GM12878 (cell line): Measurements from ENCODE around the gene MEIKIN. TPM values are rescaled to one million over a fixed set of nuclear protein-coding genes. Genes with fewer than 3 reads are reported as not detected.

ENCODE experiments used
- MXI1 ChIP-seq: fragments of 150-350 bp; IDR thresholded peaks from 2 replicates; pipeline ENCODE4 v1.6.1; 2011; ENCODE audit warnings: low read depth, mild to moderate bottlenecking, inconsistent platforms, low read length, improper control_type of control experiment
- RAD21 ChIP-seq: IDR thresholded peaks from 2 replicates; pipeline ENCODE4 v1.6.1; 2011; ENCODE audit warnings: mild to moderate bottlenecking, low read depth, low read length, moderate library complexity; ENCODE audit not compliant: insufficient read depth
- RFX5 ChIP-seq: IDR thresholded peaks from 2 replicates; pipeline ENCODE4 v1.6.1; 2011; ENCODE audit warnings: low read depth, low read length, improper control_type of control experiment
- SREBF1 ChIP-seq: IDR thresholded peaks from 2 replicates; pipeline ENCODE4 v1.6.1; 2012; ENCODE audit warnings: mild to moderate bottlenecking, low read length
- ZNF24 ChIP-seq: fragments of 450-650 bp; IDR thresholded peaks from 2 replicates; pipeline ENCODE4 v1.6.1; 2017; ENCODE audit warnings: antibody characterized with exemption, mild to moderate bottlenecking
- ZNF274 ChIP-seq: IDR thresholded peaks from one replicate; pipeline ENCODE4 v1.8.0; 2011; ENCODE audit not compliant: insufficient read length, insufficient read depth
- polyA plus RNA-seq, 11 experiments: library from polyadenylated mRNA; depleted of rRNA in 4 of 11; unstranded in 6 of 11; stranded (reverse) in 5 of 11; fragments of >200 nt; fragmentation: Nextera tagmentation in 4 of 11; fragmentation: Illumina TruSeq in 1 of 11; extraction: Ambion mirVana in 4 of 11; extraction: Trizol in 1 of 11; gene quantifications; 1 replicate in 1 of 11; 2 replicates in 10 of 11; pipeline versions ENCODE4 v1.2.1 to v1.2.3, GENCODE V29; 2011 to 2016; ENCODE audit warnings: inconsistent platforms in 2 of 11, missing spikeins in 2 of 11, low read depth in 1 of 11
- total RNA-seq, 4 experiments: library from RNA; depleted of rRNA in 3 of 4; stranded (reverse); fragments of >200 nt in 3 of 4; fragmentation: Illumina TruSeq in 1 of 4; extraction: Trizol in 1 of 4; gene quantifications; 2 replicates each; pipeline versions ENCODE4 v1.2.1 to v1.2.3, GENCODE V29; 2013 to 2021
- TF ChIP-seq, protein P1 (sequence below): fragments of 450-650 bp; IDR thresholded peaks from 2 replicates; pipeline ENCODE4 v1.6.1; 2018; ENCODE audit warnings: mild to moderate bottlenecking, low read depth, moderate library complexity; ENCODE audit not compliant: partially characterized antibody
- TF ChIP-seq, protein P2 (sequence below): IDR thresholded peaks from 2 replicates; pipeline ENCODE4 v1.6.1; 2012; ENCODE audit warnings: improper control_type of control experiment, low read depth, low read length; ENCODE audit not compliant: insufficient replicate concordance
- TF ChIP-seq, protein P3 (sequence below): fragments of 450-650 bp; formaldehyde crosslinking; IDR thresholded peaks from 2 replicates; pipeline ENCODE4 v1.4.0; 2022; ENCODE audit warnings: mild to moderate bottlenecking, moderate library complexity
- TF ChIP-seq, protein P4 (sequence below): fragments of 450-650 bp; IDR thresholded peaks from 2 replicates; pipeline ENCODE4 v1.6.1; 2017; ENCODE audit warnings: antibody characterized with exemption, mild to moderate bottlenecking, moderate library complexity
- TF ChIP-seq, protein P5 (sequence below), 3 experiments: IDR thresholded peaks in 2 of 3; conservative IDR thresholded peaks in 1 of 3; 2 replicates each; pipeline ENCODE4 v1.5.1; 2011; ENCODE audit warnings: low read depth in 3 of 3, low read length in 3 of 3, mild to moderate bottlenecking in 3 of 3, control low read depth in 2 of 3, moderate library complexity in 2 of 3, inconsistent platforms in 1 of 3, mixed read lengths in 1 of 3; ENCODE audit not compliant: control insufficient read depth in 2 of 3, insufficient read depth in 1 of 3; ENCODE audit errors: extremely low read depth in 1 of 3

Gene MEIKIN
- total and polyA plus RNA-seq, 10 of the 15 experiments (the other 5 are each of a cell fraction or from before 2014, with no cell fraction given), result not detected

DNA sequence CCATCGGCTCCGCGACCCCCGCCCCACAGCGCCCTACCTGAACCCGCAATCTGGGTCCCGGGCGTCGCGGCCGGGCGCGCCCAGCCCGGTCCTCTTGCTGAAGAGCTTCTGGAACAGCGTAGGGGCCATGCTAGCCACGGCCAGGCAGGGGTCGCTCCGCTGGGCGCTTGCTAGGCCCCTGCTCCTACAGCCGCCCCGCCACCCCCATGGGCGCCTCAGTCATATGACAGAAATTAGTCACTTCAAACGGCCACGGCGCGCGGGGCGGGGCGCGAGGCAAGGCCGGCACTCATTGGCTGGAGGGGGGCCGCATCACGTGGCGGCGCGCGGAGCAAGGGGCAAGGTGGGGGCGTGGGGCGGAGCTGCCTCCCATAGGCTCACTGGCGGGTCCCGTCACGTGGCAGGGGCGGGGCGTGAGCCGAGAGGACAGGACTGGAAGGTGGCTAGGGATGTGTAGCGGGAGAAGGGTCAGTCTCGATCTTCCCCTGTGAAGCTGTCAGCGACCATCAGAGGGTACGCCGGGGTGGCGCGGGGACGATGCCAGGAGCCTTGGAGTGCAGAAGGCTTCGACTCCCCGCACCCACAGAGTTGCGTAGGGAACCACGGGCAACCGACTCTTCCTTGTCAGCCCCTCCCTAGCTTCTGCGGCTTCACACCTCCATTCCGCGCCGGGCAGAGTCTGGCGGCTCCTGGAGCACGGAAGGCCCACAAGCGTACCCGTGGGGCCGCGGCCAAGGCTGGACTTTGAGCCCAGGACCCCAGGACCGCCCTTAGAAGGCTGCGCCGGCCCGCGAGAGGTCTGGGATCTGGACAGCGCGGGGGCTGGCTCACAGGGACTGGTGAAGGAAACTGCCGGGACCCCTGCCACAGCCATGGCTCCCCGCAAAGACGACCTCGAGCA is 148.4 kb downstream of the MEIKIN start, which contains the start of gene FNIP1 (continued):
- TF ChIP-seq, protein P1, sequence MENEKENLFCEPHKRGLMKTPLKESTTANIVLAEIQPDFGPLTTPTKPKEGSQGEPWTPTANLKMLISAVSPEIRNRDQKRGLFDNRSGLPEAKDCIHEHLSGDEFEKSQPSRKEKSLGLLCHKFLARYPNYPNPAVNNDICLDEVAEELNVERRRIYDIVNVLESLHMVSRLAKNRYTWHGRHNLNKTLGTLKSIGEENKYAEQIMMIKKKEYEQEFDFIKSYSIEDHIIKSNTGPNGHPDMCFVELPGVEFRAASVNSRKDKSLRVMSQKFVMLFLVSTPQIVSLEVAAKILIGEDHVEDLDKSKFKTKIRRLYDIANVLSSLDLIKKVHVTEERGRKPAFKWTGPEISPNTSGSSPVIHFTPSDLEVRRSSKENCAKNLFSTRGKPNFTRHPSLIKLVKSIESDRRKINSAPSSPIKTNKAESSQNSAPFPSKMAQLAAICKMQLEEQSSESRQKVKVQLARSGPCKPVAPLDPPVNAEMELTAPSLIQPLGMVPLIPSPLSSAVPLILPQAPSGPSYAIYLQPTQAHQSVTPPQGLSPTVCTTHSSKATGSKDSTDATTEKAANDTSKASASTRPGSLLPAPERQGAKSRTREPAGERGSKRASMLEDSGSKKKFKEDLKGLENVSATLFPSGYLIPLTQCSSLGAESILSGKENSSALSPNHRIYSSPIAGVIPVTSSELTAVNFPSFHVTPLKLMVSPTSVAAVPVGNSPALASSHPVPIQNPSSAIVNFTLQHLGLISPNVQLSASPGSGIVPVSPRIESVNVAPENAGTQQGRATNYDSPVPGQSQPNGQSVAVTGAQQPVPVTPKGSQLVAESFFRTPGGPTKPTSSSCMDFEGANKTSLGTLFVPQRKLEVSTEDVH, result no peak
- TF ChIP-seq, protein P2, sequence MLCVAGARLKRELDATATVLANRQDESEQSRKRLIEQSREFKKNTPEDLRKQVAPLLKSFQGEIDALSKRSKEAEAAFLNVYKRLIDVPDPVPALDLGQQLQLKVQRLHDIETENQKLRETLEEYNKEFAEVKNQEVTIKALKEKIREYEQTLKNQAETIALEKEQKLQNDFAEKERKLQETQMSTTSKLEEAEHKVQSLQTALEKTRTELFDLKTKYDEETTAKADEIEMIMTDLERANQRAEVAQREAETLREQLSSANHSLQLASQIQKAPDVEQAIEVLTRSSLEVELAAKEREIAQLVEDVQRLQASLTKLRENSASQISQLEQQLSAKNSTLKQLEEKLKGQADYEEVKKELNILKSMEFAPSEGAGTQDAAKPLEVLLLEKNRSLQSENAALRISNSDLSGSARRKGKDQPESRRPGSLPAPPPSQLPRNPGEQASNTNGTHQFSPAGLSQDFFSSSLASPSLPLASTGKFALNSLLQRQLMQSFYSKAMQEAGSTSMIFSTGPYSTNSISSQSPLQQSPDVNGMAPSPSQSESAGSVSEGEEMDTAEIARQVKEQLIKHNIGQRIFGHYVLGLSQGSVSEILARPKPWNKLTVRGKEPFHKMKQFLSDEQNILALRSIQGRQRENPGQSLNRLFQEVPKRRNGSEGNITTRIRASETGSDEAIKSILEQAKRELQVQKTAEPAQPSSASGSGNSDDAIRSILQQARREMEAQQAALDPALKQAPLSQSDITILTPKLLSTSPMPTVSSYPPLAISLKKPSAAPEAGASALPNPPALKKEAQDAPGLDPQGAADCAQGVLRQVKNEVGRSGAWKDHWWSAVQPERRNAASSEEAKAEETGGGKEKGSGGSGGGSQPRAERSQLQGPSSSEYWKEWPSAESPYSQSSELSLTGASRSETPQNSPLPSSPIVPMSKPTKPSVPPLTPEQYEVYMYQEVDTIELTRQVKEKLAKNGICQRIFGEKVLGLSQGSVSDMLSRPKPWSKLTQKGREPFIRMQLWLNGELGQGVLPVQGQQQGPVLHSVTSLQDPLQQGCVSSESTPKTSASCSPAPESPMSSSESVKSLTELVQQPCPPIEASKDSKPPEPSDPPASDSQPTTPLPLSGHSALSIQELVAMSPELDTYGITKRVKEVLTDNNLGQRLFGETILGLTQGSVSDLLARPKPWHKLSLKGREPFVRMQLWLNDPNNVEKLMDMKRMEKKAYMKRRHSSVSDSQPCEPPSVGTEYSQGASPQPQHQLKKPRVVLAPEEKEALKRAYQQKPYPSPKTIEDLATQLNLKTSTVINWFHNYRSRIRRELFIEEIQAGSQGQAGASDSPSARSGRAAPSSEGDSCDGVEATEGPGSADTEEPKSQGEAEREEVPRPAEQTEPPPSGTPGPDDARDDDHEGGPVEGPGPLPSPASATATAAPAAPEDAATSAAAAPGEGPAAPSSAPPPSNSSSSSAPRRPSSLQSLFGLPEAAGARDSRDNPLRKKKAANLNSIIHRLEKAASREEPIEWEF, result no peak
- TF ChIP-seq SREBF1, result no peak
- TF ChIP-seq, protein P3, sequence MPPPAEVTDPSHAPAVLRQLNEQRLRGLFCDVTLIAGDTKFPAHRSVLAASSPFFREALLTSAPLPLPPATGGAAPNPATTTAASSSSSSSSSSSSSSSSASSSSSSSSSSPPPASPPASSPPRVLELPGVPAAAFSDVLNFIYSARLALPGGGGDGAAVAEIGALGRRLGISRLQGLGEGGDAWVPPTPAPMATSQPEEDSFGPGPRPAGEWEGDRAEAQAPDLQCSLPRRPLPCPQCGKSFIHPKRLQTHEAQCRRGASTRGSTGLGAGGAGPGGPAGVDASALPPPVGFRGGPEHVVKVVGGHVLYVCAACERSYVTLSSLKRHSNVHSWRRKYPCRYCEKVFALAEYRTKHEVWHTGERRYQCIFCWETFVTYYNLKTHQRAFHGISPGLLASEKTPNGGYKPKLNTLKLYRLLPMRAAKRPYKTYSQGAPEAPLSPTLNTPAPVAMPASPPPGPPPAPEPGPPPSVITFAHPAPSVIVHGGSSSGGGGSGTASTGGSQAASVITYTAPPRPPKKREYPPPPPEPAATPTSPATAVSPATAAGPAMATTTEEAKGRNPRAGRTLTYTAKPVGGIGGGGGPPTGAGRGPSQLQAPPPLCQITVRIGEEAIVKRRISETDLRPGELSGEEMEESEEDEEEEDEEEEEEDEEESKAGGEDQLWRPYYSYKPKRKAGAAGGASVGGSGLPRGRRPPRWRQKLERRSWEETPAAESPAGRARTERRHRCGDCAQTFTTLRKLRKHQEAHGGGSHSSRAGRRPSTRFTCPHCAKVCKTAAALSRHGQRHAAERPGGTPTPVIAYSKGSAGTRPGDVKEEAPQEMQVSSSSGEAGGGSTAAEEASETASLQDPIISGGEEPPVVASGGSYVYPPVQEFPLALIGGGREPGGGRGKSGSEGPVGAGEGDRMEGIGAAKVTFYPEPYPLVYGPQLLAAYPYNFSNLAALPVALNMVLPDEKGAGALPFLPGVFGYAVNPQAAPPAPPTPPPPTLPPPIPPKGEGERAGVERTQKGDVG (CRISPR knock-in tag), result no peak
- no peak for TF ChIP-seq ZNF274
- TF ChIP-seq, protein P4, sequence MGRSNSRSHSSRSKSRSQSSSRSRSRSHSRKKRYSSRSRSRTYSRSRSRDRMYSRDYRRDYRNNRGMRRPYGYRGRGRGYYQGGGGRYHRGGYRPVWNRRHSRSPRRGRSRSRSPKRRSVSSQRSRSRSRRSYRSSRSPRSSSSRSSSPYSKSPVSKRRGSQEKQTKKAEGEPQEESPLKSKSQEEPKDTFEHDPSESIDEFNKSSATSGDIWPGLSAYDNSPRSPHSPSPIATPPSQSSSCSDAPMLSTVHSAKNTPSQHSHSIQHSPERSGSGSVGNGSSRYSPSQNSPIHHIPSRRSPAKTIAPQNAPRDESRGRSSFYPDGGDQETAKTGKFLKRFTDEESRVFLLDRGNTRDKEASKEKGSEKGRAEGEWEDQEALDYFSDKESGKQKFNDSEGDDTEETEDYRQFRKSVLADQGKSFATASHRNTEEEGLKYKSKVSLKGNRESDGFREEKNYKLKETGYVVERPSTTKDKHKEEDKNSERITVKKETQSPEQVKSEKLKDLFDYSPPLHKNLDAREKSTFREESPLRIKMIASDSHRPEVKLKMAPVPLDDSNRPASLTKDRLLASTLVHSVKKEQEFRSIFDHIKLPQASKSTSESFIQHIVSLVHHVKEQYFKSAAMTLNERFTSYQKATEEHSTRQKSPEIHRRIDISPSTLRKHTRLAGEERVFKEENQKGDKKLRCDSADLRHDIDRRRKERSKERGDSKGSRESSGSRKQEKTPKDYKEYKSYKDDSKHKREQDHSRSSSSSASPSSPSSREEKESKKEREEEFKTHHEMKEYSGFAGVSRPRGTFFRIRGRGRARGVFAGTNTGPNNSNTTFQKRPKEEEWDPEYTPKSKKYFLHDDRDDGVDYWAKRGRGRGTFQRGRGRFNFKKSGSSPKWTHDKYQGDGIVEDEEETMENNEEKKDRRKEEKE, result no peak
- no peak for TF ChIP-seq MXI1
- TF ChIP-seq RAD21, result no peak
- TF ChIP-seq, protein P5, sequence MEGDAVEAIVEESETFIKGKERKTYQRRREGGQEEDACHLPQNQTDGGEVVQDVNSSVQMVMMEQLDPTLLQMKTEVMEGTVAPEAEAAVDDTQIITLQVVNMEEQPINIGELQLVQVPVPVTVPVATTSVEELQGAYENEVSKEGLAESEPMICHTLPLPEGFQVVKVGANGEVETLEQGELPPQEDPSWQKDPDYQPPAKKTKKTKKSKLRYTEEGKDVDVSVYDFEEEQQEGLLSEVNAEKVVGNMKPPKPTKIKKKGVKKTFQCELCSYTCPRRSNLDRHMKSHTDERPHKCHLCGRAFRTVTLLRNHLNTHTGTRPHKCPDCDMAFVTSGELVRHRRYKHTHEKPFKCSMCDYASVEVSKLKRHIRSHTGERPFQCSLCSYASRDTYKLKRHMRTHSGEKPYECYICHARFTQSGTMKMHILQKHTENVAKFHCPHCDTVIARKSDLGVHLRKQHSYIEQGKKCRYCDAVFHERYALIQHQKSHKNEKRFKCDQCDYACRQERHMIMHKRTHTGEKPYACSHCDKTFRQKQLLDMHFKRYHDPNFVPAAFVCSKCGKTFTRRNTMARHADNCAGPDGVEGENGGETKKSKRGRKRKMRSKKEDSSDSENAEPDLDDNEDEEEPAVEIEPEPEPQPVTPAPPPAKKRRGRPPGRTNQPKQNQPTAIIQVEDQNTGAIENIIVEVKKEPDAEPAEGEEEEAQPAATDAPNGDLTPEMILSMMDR (IDR thresholded peaks at IDR 0.05 in 2 of 3, conservative IDR thresholded peaks at IDR 0.05 in 1 of 3; ENCODE audit: control insufficient read depth in 2 of 3, extremely low read depth in 1 of 3, insufficient read depth in 1 of 3, low read depth in 3 of 3, low read length in 3 of 3), result no peak
- no peak for TF ChIP-seq ZNF24
- TF ChIP-seq RFX5, result no peak
